ENCODE results near the gene PLP1.
"Not testable (repeated sequence)": the region's sequence is repeated elsewhere in the genome, so short reads cannot be mapped to it uniquely, and the experiment has no call there.

PLP1 gene

GRCh38 chrX:103781706-103782105 lies 5.1 kb downstream of the PLP1 start:
- no peak for DNase-seq

- no peak for DNase-seq
Measured at GRCh38 chrX:103782640-103783039, 6.0 kb downstream of the PLP1 start.

- DNase-seq, result no peak
Measured at GRCh38 chrX:103783196-103783595, 6.6 kb downstream of the PLP1 start.

- DNase-seq, result no peak
Measured at GRCh38 chrX:103783971-103784370, 7.3 kb downstream of the PLP1 start.

- DNase-seq, result no peak
Measured at GRCh38 chrX:103789004-103789403, 12.4 kb downstream of the PLP1 start.

- DNase-seq, result no peak
Measured at GRCh38 chrX:103791228-103791627, 14.6 kb downstream of the PLP1 start.

GRCh38 chrX:103791826-103792485 lies 15.3 kb downstream of the PLP1 start:
- DNase-seq, result no peak

- no peak for DNase-seq
Measured at GRCh38 chrX:103792916-103793544, 16.4 kb downstream of the PLP1 start.

- no peak for DNase-seq
Measured at GRCh38 chrX:103793545-103793940, 16.9 kb downstream of the PLP1 start.

- DNase-seq, result no peak
Measured at GRCh38 chrX:103794119-103794518, 17.5 kb downstream of the PLP1 start.

GRCh38 chrX:103797691-103798090 lies 21.1 kb downstream of the PLP1 start:
- DNase-seq, result no peak

GRCh38 chrX:103800318-103800717 lies 23.7 kb downstream of the PLP1 start:
- DNase-seq, result no peak

- no peak for DNase-seq
Measured at GRCh38 chrX:103805860-103806259, 29.2 kb downstream of the PLP1 start.

GRCh38 chrX:103806862-103807474 lies 30.3 kb downstream of the PLP1 start:
- no peak for DNase-seq

GRCh38 chrX:103811858-103812257 lies 35.2 kb downstream of the PLP1 start:
- no peak for DNase-seq

GRCh38 chrX:103817101-103817500 lies 40.5 kb downstream of the PLP1 start:
- DNase-seq, result not testable (repeated sequence)

- no peak for DNase-seq
Measured at GRCh38 chrX:103817502-103817901, 40.9 kb downstream of the PLP1 start.

- no peak for DNase-seq
Measured at GRCh38 chrX:103818842-103819619, 42.4 kb downstream of the PLP1 start.

GRCh38 chrX:103820802-103821201 lies 44.2 kb downstream of the PLP1 start:
- not testable (repeated sequence) for DNase-seq

- DNase-seq, result no peak
Measured at GRCh38 chrX:103823591-103823990, 47.0 kb downstream of the PLP1 start.

- DNase-seq, result no peak
Measured at GRCh38 chrX:103825881-103826280, 49.2 kb downstream of the PLP1 start.

GRCh38 chrX:103828529-103828928 lies 51.9 kb downstream of the PLP1 start:
- no peak for DNase-seq

- no peak for DNase-seq
Measured at GRCh38 chrX:103830848-103831247, 54.2 kb downstream of the PLP1 start.
